RWPE1 (cell line): ENCODE measurements around the gene GLIS1.

Source experiments
- CTCF ChIA-PET: fragments of 350-600 bp; sonication (Branson Sonifier 250); formaldehyde crosslinking; extraction: SDS; loops from one replicate; lab custom pipeline; 2021; lab: Yijun Ruan, JAX
- POLR2A ChIA-PET: fragments of 400-600 bp; formaldehyde crosslinking; extraction: SDS; loops from one replicate; lab custom pipeline; 2020; ENCODE audit warnings: antibody characterized with exemption; ENCODE audit not compliant: low non-redundant PET; lab: Yijun Ruan, JAX
- DNase-seq: peaks from one replicate; pipeline ENCODE4 v3.0.0; 2012; ENCODE audit warnings: low spot score
- H3K27ac ChIP-seq: fragments of 450-650 bp; 2 replicates; pipeline ENCODE4 v1.5.1; 2017
- TF ChIP-seq, protein P1 (sequence below): fragments of 450-650 bp; conservative IDR thresholded peaks from 2 replicates; pipeline ENCODE4 v1.5.1; 2017; ENCODE audit warnings: low read depth, mild to moderate bottlenecking

The GLIS1 gene

DNA sequence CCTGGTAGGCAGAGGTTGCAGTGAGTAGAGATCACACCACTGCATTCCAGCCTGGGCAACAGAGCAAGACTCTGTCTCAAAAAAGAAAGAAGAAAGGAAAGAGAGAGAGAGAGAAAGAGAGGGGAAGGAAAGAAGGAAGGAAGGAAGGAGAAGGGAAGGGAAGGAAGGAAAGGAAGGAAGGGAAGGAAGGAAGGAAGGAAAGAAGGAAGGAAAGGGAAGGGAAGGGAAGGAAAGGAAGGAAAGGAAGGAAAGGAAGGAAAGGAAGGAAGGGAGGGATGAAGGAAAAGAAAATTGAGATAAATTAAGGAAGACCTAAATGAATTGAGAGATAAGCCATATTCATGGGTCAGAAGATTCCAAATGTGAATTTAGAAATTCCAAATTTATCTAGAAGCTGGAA, 92.2 kb downstream of the GLIS1 start:
- H3K27ac ChIP-seq, result no peak overlapping the region
- ChIA-PET CTCF (no interaction called here), POLR2A (no interaction called here)
- no peak for DNase-seq
- TF ChIP-seq, protein P1, sequence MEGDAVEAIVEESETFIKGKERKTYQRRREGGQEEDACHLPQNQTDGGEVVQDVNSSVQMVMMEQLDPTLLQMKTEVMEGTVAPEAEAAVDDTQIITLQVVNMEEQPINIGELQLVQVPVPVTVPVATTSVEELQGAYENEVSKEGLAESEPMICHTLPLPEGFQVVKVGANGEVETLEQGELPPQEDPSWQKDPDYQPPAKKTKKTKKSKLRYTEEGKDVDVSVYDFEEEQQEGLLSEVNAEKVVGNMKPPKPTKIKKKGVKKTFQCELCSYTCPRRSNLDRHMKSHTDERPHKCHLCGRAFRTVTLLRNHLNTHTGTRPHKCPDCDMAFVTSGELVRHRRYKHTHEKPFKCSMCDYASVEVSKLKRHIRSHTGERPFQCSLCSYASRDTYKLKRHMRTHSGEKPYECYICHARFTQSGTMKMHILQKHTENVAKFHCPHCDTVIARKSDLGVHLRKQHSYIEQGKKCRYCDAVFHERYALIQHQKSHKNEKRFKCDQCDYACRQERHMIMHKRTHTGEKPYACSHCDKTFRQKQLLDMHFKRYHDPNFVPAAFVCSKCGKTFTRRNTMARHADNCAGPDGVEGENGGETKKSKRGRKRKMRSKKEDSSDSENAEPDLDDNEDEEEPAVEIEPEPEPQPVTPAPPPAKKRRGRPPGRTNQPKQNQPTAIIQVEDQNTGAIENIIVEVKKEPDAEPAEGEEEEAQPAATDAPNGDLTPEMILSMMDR, result no peak

DNA sequence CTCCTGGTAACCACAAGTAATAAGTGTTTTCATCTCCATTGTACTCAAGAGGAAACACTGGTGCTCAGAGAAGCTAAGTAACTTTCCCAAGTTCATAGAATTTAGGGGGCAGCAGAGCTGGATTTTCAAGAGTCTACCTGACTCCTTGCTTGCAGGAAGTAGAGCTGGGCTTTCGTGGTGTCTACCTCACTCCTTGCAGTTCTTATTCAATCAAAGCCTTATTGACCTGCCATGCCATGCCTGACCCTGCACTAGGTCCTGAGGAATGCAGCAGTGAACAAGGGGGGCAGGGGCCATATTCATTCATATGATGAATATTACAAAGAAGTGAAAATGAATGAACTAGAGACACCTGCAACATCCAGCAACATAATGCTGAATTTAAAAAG, 93.3 kb downstream of the GLIS1 start:
- ChIA-PET CTCF (no interaction called here), POLR2A (no interaction called here)
- H3K27ac ChIP-seq, result no peak overlapping the region
- TF ChIP-seq, protein P1, result no peak
- DNase-seq, result no peak

DNA sequence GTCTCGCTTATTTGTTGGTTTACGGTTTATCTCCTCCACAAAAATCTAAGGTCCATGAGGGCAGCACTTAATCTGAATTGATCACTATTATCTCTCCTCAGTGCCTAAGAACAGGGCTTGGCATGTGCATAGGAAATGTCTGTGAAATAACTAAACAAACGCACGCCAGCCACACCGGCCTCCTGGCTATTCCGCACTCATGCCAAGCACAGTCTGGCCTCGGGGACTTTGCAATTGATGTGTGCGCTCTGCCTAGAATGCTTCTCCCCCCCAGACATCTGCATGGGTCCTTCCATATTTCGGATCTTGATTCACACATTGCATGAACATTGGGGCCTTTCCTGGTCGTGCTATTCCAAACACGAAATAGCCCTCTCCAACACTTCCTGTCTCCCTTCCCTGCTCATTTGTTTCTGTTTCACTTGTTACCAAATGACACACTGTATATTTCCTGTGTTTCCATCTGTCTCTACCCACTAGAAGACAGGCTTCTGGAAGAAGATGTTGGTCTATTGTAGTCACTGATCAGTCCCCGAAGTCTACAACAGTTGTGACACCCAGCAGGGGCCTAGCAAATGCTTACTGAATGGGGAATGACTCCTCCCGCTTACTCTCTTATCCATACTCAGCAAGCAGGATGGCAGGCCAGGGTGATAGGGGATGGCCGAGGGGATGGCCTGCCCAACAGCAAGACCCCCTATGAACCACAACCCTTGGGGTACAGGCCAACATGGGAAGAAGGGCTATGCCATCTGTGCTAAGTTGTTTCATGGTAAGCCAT, 93.9 kb downstream of the GLIS1 start:
- H3K27ac ChIP-seq, result no peak overlapping the region
- CTCF ChIA-PET, result no interaction called here
- no peak for DNase-seq
- TF ChIP-seq, protein P1, result no peak
- POLR2A ChIA-PET, result no interaction called here

DNA sequence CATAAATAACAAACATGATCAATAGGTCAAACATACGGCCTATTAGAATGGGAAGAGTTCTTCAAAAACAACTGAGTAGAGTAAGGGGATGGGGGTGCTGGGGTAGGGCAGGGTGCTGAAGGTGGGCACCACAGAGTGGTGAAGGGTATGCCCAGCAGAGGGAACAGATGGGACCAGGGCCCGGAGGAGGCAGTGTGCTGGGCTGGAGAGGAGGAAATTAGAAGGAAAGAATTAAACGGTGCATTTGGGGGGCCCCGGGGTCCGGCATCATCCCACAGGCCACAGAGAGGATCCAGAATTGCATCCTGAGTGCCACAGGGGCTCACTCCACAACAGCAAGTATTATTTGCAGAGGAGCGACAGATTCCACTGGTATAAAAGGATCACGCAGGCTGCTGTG, 94.5 kb downstream of the GLIS1 start:
- ChIA-PET POLR2A (no interaction called here), CTCF (no interaction called here)
- DNase-seq, result no peak
- H3K27ac ChIP-seq, result no peak overlapping the region
- TF ChIP-seq, protein P1, result no peak

DNA sequence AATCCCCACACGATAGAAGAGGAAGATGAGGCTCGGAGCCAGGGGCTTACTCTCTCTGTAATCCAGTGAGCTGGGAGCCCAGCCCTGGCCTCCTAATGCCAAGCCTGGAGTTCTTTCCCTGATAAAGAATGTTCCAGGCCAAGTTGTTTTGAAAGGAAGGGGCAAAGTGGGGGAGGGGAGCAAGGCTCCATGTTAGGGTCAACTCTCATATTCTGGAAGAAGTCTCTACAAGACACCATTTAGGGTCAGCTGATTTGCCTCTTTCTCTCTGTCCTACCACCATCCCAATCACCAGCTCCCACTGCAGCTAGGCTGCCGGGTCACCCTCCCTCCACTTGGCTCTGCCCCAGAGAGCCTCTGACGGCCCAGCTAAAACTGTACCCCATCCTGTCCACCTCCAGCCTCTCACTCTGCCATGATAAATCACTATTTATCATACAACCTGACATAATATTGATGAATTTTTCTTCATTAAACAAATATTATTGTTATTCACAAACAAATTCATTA, 95.0 kb downstream of the GLIS1 start:
- H3K27ac ChIP-seq, result no peak overlapping the region
- ChIA-PET CTCF (interaction anchor here (0.6 kb wide), 1 partner anchor 206 kb away, joined by 3 read pairs; no protein-coding TSS in a partner anchor), POLR2A (no interaction called here)
- TF ChIP-seq, protein P1, result no peak
- no peak for DNase-seq

DNA sequence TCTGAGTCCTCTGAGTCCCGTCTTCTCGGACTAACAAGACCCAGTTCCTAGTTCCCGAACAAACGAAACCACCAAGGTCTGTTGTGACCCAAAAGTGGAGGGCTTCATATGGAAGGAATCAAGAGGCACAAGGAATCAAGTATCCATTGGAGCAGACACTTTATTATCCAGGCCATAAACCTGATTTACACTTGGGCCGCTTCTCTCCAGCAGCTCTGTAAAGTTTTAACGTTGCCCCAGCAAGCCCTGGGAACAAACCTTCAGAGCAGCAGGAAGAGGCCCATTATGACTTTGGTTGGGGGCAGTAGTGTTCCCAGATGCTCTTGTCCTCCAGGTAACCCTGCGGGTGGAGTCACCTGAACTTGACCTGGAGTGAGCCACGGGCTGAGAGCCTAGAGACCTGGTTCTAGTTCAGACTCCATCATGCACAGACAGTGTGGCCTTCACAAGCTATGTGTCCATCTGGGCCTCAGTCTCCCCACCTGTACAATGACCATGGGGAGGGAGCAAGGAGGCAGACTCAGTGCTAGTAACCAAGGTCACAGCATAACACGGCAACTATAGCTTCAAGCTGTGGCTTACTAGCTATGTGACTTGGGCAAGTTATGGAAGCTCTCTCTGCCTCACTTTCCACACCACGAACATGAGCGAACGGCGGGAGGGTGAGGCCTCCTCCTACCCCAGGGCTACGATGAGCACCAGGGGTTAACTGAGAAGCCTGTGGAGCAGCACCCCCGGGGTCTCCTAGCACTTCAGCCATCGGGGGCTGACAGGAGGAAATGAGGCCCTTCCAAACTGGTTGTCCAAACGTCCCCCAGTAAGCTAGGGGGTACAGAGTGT, 95.7 kb downstream of the GLIS1 start:
- ChIA-PET POLR2A (no interaction called here), CTCF (interaction anchor here (0.6 kb wide), 1 partner anchor 207 kb away, joined by 3 read pairs; no protein-coding TSS in a partner anchor)
- no peak for DNase-seq
- TF ChIP-seq, protein P1, result no peak
- no peak overlapping the region for H3K27ac ChIP-seq
